SK-N-SH treated with all-trans-retinoic acid at 6 μM for 48 hours (cell line): Measurements from ENCODE around the gene REXO4.

ENCODE experiments used
- ATAC-seq: fragments of 200-7000 bp; cut with Tn5 transposase; 3 replicates; pipeline ENCODE4 v1.9.1; 2020; ENCODE audit warnings: mild to moderate bottlenecking, moderate library complexity
- ARNTL ChIP-seq: fragments of 450-650 bp; formaldehyde crosslinking; IDR thresholded peaks from 2 replicates; pipeline ENCODE4 v1.5.0; 2020; ENCODE audit warnings: low read depth, mild to moderate bottlenecking, moderate library complexity, borderline replicate concordance
- BACH2 ChIP-seq: fragments of 250-450 bp; sonication (Bioruptor Pico); IDR thresholded peaks from 2 replicates; pipeline ENCODE4 v1.9.0; 2021; ENCODE audit warnings: mild to moderate bottlenecking, borderline replicate concordance
- CREB5 ChIP-seq: fragments of 250-450 bp; sonication (Bioruptor Pico); IDR thresholded peaks from 2 replicates; pipeline ENCODE4 v1.5.1; 2020; ENCODE audit warnings: low read depth, mild to moderate bottlenecking, moderate library complexity
- CSDC2 ChIP-seq: fragments of 250-450 bp; sonication (Bioruptor Pico); IDR thresholded peaks from 2 replicates; pipeline ENCODE4 v1.5.0; 2020; ENCODE audit warnings: mild to moderate bottlenecking, moderate library complexity
- CSRNP3 ChIP-seq: fragments of 250-450 bp; sonication (Bioruptor Pico); IDR thresholded peaks from 2 replicates; pipeline ENCODE4 v1.5.1; 2021; ENCODE audit warnings: mild to moderate bottlenecking, moderate library complexity
- GLIS3 ChIP-seq: fragments of 250-450 bp; sonication (Bioruptor Pico); IDR thresholded peaks from 2 replicates; pipeline ENCODE4 v1.5.0; 2020; ENCODE audit warnings: mild to moderate bottlenecking, moderate library complexity
- ISL1 ChIP-seq: fragments of 250-450 bp; sonication (Bioruptor Pico); IDR thresholded peaks from 2 replicates; pipeline ENCODE4 v2.1.2; 2022; ENCODE audit warnings: mild to moderate bottlenecking, moderate library complexity
- OSR1 ChIP-seq: fragments of 250-450 bp; sonication (Bioruptor Pico); IDR thresholded peaks from 2 replicates; pipeline ENCODE4 v1.8.0; 2022; ENCODE audit warnings: moderate library complexity, mild to moderate bottlenecking, inconsistent platforms
- PATZ1 ChIP-seq: fragments of 250-450 bp; sonication (Bioruptor Pico); IDR thresholded peaks from 2 replicates; pipeline ENCODE4 v1.8.0; 2020; ENCODE audit warnings: mild to moderate bottlenecking, moderate library complexity, borderline replicate concordance
- POU6F1 ChIP-seq: fragments of 250-450 bp; sonication (Bioruptor Pico); IDR thresholded peaks from 2 replicates; pipeline ENCODE4 v1.8.0; 2021; ENCODE audit warnings: low read depth, mild to moderate bottlenecking, moderate library complexity, borderline replicate concordance
- PPARA ChIP-seq: fragments of 250-450 bp; sonication (Bioruptor Pico); IDR thresholded peaks from 2 replicates; pipeline ENCODE4 v1.5.0; 2020; ENCODE audit warnings: mild to moderate bottlenecking, borderline replicate concordance
- RARB ChIP-seq: fragments of 250-450 bp; sonication (Bioruptor Pico); IDR thresholded peaks from 2 replicates; pipeline ENCODE4 v1.8.0; 2021; ENCODE audit warnings: mild to moderate bottlenecking, moderate library complexity
- SNAI2 ChIP-seq: fragments of 250-450 bp; sonication (Bioruptor Pico); IDR thresholded peaks from 2 replicates; pipeline ENCODE4 v1.5.0; 2020; ENCODE audit warnings: mild to moderate bottlenecking, moderate library complexity
- TCF4 ChIP-seq: fragments of 250-450 bp; sonication (Bioruptor Pico); IDR thresholded peaks from 2 replicates; pipeline ENCODE4 v1.8.0; 2021; ENCODE audit warnings: mild to moderate bottlenecking, moderate library complexity, borderline replicate concordance
- TOX ChIP-seq: fragments of 250-450 bp; sonication (Bioruptor Pico); IDR thresholded peaks from 2 replicates; pipeline ENCODE4 v1.8.0; 2021; ENCODE audit warnings: mild to moderate bottlenecking, moderate library complexity, borderline replicate concordance
- TSHZ2 ChIP-seq: fragments of 250-450 bp; sonication (Bioruptor Pico); IDR thresholded peaks from 2 replicates; pipeline ENCODE4 v1.5.0; 2020; ENCODE audit warnings: mild to moderate bottlenecking, moderate library complexity
- ZC3H10 ChIP-seq: fragments of 250-450 bp; sonication (Bioruptor Pico); IDR thresholded peaks from 2 replicates; pipeline ENCODE4 v1.5.1; 2021; ENCODE audit warnings: mild to moderate bottlenecking, moderate library complexity
- ZFP3 ChIP-seq: fragments of 250-450 bp; sonication (Bioruptor Pico); IDR thresholded peaks from 2 replicates; pipeline ENCODE4 v1.5.0; 2020; ENCODE audit warnings: mild to moderate bottlenecking, moderate library complexity
- ZFP30 ChIP-seq: fragments of 450-650 bp; formaldehyde crosslinking; IDR thresholded peaks from 2 replicates; pipeline ENCODE4 v1.5.0; 2022; ENCODE audit warnings: mild to moderate bottlenecking, moderate library complexity
- ZNF565 ChIP-seq: fragments of 450-650 bp; formaldehyde crosslinking; conservative IDR thresholded peaks from 2 replicates; pipeline ENCODE4 v1.5.0; 2020; ENCODE audit warnings: low read depth, mild to moderate bottlenecking, moderate library complexity
- ZNF70 ChIP-seq: fragments of 450-650 bp; formaldehyde crosslinking; IDR thresholded peaks from 2 replicates; pipeline ENCODE4 v1.5.0; 2020; ENCODE audit warnings: mild to moderate bottlenecking, moderate library complexity
- ZNF8 ChIP-seq: fragments of 450-650 bp; formaldehyde crosslinking; IDR thresholded peaks from 2 replicates; pipeline ENCODE4 v1.5.0; 2020; ENCODE audit warnings: mild to moderate bottlenecking, moderate library complexity

REXO4 gene

GRCh38 chr9:133427658-133428348 lies 10.0 kb upstream of the REXO4 start:
- ATAC-seq, result no peak
- TF ChIP-seq ISL1 (CRISPR knock-in tag) (no peak), TOX (CRISPR knock-in tag) (no peak), ARNTL (CRISPR knock-in tag) (no peak), RARB (no peak), OSR1 (CRISPR knock-in tag) (no peak), POU6F1 (CRISPR knock-in tag) (no peak), CREB5 (CRISPR knock-in tag) (no peak), ZNF8 (CRISPR knock-in tag) (no peak), TSHZ2 (CRISPR knock-in tag) (no peak), ZC3H10 (no peak), CSRNP3 (CRISPR knock-in tag) (no peak), ZNF70 (CRISPR knock-in tag) (no peak), PATZ1 (CRISPR knock-in tag) (no peak), GLIS3 (no peak), ZFP30 (CRISPR knock-in tag) (no peak), CSDC2 (CRISPR knock-in tag) (no peak), ZFP3 (CRISPR knock-in tag) (no peak)

- ATAC-seq, result no peak
- TF ChIP-seq ARNTL (CRISPR knock-in tag), result no peak
- TF ChIP-seq RARB, result no peak
- no peak for TF ChIP-seq BACH2 (CRISPR knock-in tag)
- no peak for TF ChIP-seq ZNF565
- no peak for TF ChIP-seq ZNF8 (CRISPR knock-in tag)
- no peak for TF ChIP-seq GLIS3
- no peak for TF ChIP-seq ZC3H10
Observed at GRCh38 chr9:133426011-133426410, 8.2 kb upstream of the REXO4 start.

- no peak for ATAC-seq
- TF ChIP-seq ISL1 (CRISPR knock-in tag) (no peak), PPARA (CRISPR knock-in tag) (no peak), ZNF8 (CRISPR knock-in tag) (no peak), RARB (no peak), OSR1 (CRISPR knock-in tag) (no peak), TSHZ2 (CRISPR knock-in tag) (no peak), TCF4 (CRISPR knock-in tag) (no peak), CSDC2 (CRISPR knock-in tag) (no peak), SNAI2 (CRISPR knock-in tag) (no peak), PATZ1 (CRISPR knock-in tag) (no peak)
Observed at GRCh38 chr9:133425049-133425632, 7.3 kb upstream of the REXO4 start.
